ENCODE data around the gene HID1. TPM values are rescaled to one million over a fixed set of nuclear protein-coding genes. Genes with fewer than 3 reads are reported as not detected.

The HID1 gene
- total RNA-seq, 3 donors from 2014 or later (not counting 1 experiment from before 2014, with no cell fraction given): 0.66 to 9.5 (median 2.8) TPM

- Histone ChIP-seq H3K36me3 (ENCODE audit: control insufficient read depth, insufficient read depth, low read length) (no peaks in the 10 kb centered on the region), H3K9me3 (ENCODE audit: control insufficient read depth, insufficient read depth, low read length) (no peaks in the 10 kb centered on the region), H3K4me3 (ENCODE audit: low read length) (no peak overlapping the region), H3K4me1 (ENCODE audit: control insufficient read depth, insufficient read depth, low read length) (no peaks in the 10 kb centered on the region), H3K27ac (ENCODE audit: low read length) (no peak overlapping the region), H3K27me3 (ENCODE audit: control insufficient read depth, insufficient read depth, low read length) (no peaks in the 10 kb centered on the region)
- Mint-ChIP-seq H3K36me3 (no peaks in the 10 kb centered on the region), H3K27me3 (ENCODE audit: low read depth in 2 of 2) (no peaks in the 10 kb centered on the region), H3K27ac (no peak overlapping the region), H3K4me3 (no peak overlapping the region), H3K9me3 (no peaks in the 10 kb centered on the region), H3K4me1 (no peaks in the 10 kb centered on the region)
- DNase-seq (no peak), ATAC-seq (no peak)
- intact Hi-C loops (cut with micrococcal nuclease): no loop called here
- 96% methylated on average over 7 of the region's 8 CpGs for WGBS (ENCODE audit: insufficient coverage)
- no peak for TF ChIP-seq CTCF (IDR thresholded peaks at IDR 0.05)
Observed at GRCh38 chr17:75005291-75005690, 32.7 kb upstream of the HID1 start.

- Histone ChIP-seq H3K4me3 (ENCODE audit: low read length) (no peak overlapping the region), H3K27me3 (ENCODE audit: control insufficient read depth, insufficient read depth, low read length) (no peaks in the 10 kb centered on the region), H3K27ac (ENCODE audit: low read length) (no peak overlapping the region), H3K36me3 (ENCODE audit: control insufficient read depth, insufficient read depth, low read length) (no peaks in the 10 kb centered on the region), H3K9me3 (ENCODE audit: control insufficient read depth, insufficient read depth, low read length) (no peaks in the 10 kb centered on the region), H3K4me1 (ENCODE audit: control insufficient read depth, insufficient read depth, low read length) (no peaks in the 10 kb centered on the region)
- no peak for TF ChIP-seq CTCF (IDR thresholded peaks at IDR 0.05)
- DNase-seq: no peak
- intact Hi-C loops (cut with micrococcal nuclease): no loop called here
- H3K27me3 Mint-ChIP-seq (ENCODE audit: low read depth in 2 of 2): no peaks in the 10 kb centered on the region
- H3K36me3 Mint-ChIP-seq: no peaks in the 10 kb centered on the region
- no peak for ATAC-seq
- H3K9me3 Mint-ChIP-seq: no peaks in the 10 kb centered on the region
- H3K4me3 Mint-ChIP-seq: no peak overlapping the region
- WGBS (ENCODE audit: insufficient coverage): 92% methylated on average over 3 of the region's 3 CpGs
- no peaks in the 10 kb centered on the region for H3K4me1 Mint-ChIP-seq
- no peak overlapping the region for H3K27ac Mint-ChIP-seq
Observed at GRCh38 chr17:75004371-75004770, 31.8 kb upstream of the HID1 start.

DNA sequence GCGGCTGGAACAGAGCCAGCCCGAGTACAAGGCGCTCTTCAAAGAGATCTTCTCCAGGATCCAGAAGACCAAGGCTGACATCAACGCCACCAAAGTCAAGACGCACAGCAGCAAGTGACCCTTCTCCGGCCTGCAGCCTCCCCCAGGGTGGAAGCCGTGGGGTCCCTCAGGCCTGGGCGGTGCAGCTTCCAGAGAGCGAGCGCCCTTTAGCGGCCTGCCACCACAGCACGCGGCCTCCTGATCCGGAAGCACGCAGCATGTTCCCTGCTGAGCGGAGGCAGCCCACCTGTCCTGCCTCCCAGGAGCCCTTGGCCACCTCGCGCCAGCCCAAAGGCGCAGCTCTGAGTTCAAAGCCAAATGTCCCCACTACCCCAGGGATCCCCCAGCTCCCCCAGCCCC is 31.4 kb upstream of the HID1 start:
- WGBS (ENCODE audit: insufficient coverage): 94% methylated on average over 19 of the region's 19 CpGs
- Mint-ChIP-seq H3K4me3 (no peak overlapping the region), H3K36me3 (no peaks in the 10 kb centered on the region), H3K4me1 (peaks cover 0 to under 1% of the 10 kb centered on the region in 2 donors), H3K27ac (no peak overlapping the region), H3K9me3 (no peaks in the 10 kb centered on the region), H3K27me3 (ENCODE audit: low read depth in 2 of 2) (no peaks in the 10 kb centered on the region)
- no peak for TF ChIP-seq CTCF (IDR thresholded peaks at IDR 0.05)
- ATAC-seq (no peak), DNase-seq (no peak)
- Histone ChIP-seq H3K9me3 (ENCODE audit: control insufficient read depth, insufficient read depth, low read length) (no peaks in the 10 kb centered on the region), H3K36me3 (ENCODE audit: control insufficient read depth, insufficient read depth, low read length) (no peaks in the 10 kb centered on the region), H3K4me3 (ENCODE audit: low read length) (no peak overlapping the region), H3K27me3 (ENCODE audit: control insufficient read depth, insufficient read depth, low read length) (no peaks in the 10 kb centered on the region), H3K4me1 (ENCODE audit: control insufficient read depth, insufficient read depth, low read length) (no peaks in the 10 kb centered on the region), H3K27ac (ENCODE audit: low read length) (no peak overlapping the region)
- intact Hi-C loops (cut with micrococcal nuclease): no loop called here
